Endothelial cell of umbilical vein (primary cell): ENCODE results near the gene ZER1. TPM values are rescaled to one million over a fixed set of nuclear protein-coding genes. Genes with fewer than 3 reads are reported as not detected.

Source experiments
- BruUV-seq: library from RNA; stranded (reverse); fragments of 400-500 nt; replicated peaks from 2 replicates; lab custom pipeline; 2021; lab: Mats Ljungman, UMichigan
- CTCF ChIA-PET: fragments of 300-600, 350-600 bp; sonication (Branson Sonifier 250); formaldehyde crosslinking; loops from one replicate; lab custom pipeline; 2021; ENCODE audit warnings: antibody characterized with exemption, inconsistent platforms; lab: Charles Lee
- POLR2A ChIA-PET: fragments of 300-600, 350-600 bp; sonication (Branson Sonifier 250); formaldehyde crosslinking; loops from one replicate; lab custom pipeline; 2021; ENCODE audit warnings: antibody characterized with exemption, inconsistent platforms; lab: Charles Lee
- DNase-seq: peaks from one replicate; pipeline ENCODE4 v3.0.0-alpha.2; 2011; ENCODE audit warnings: low read depth, low spot score
- FAIRE-seq: peaks from 2 replicates; lab custom pipeline; 2011; peaks lifted over from hg19 to GRCh38; lab: Jason Lieb, UNC
- H2AFZ ChIP-seq: 2 replicates; pipeline ENCODE4 v1.6.0; 2012; ENCODE audit warnings: low read depth, low read length, control low read depth, inconsistent platforms
- H3K27ac ChIP-seq: 2 replicates; pipeline ENCODE4 v1.5.1; 2011; ENCODE audit warnings: low read depth, mild to moderate bottlenecking, control low read depth, low read length, moderate library complexity; ENCODE audit not compliant: insufficient read depth
- H3K27me3 ChIP-seq, 2 experiments: 2 replicates each; pipeline versions ENCODE4 v1.6.0 to v1.6.1; 2011; ENCODE audit warnings: low read length in 2 of 2, mixed read lengths in 1 of 2; ENCODE audit not compliant: control insufficient read depth in 2 of 2, insufficient read depth in 2 of 2
- H3K36me3 ChIP-seq, 2 experiments: 2 replicates in 1 of 2; 3 replicates in 1 of 2; pipeline ENCODE4 v1.5.1; 2011; ENCODE audit warnings: low read length in 2 of 2, mild to moderate bottlenecking in 1 of 2, moderate library complexity in 1 of 2; ENCODE audit not compliant: control insufficient read depth in 2 of 2, insufficient read depth in 2 of 2; ENCODE audit errors: extremely low read depth in 1 of 2
- H3K4me1 ChIP-seq: 3 replicates; pipeline ENCODE4 v1.5.1; 2011; ENCODE audit warnings: mild to moderate bottlenecking, low read length; ENCODE audit not compliant: control insufficient read depth, insufficient read depth; ENCODE audit errors: extremely low read depth
- H3K4me2 ChIP-seq: 2 replicates; pipeline ENCODE4 v1.6.1; 2011; ENCODE audit warnings: low read length, control low read depth, mixed read lengths; ENCODE audit not compliant: insufficient read depth
- H3K4me3 ChIP-seq, 3 experiments: fragments of 200-600 bp in 1 of 3; sonication (generic), shearing (Covaris generic) in 1 of 3; replicated peaks in 1 of 3; 2 replicates each; pipeline ENCODE4 v1.5.1; 2011 to 2016; ENCODE audit warnings: control low read depth in 3 of 3, low read length in 3 of 3, mild to moderate bottlenecking in 2 of 3, inconsistent platforms in 1 of 3, low read depth in 1 of 3, moderate library complexity in 1 of 3; ENCODE audit not compliant: insufficient read depth in 1 of 3
- H3K79me2 ChIP-seq: 2 replicates; pipeline ENCODE4 v1.6.0; 2012; ENCODE audit warnings: low read length, inconsistent platforms; ENCODE audit not compliant: control insufficient read depth, insufficient read depth
- H3K9ac ChIP-seq: replicated peaks from 2 replicates; pipeline ENCODE3; 2011; ENCODE audit warnings: low read length, control low read depth; ENCODE audit not compliant: insufficient read depth; ENCODE audit errors: extremely low read depth
- H3K9me1 ChIP-seq: replicated peaks from 3 replicates; pipeline ENCODE4 v1.6.0; 2011; ENCODE audit warnings: mild to moderate bottlenecking, low read length; ENCODE audit not compliant: control insufficient read depth, insufficient read depth; ENCODE audit errors: extremely low read depth
- H3K9me3 ChIP-seq: replicated peaks from 2 replicates; pipeline ENCODE4 v1.5.1; 2012; ENCODE audit warnings: low read length, inconsistent platforms; ENCODE audit not compliant: control insufficient read depth, insufficient read depth
- H4K20me1 ChIP-seq: replicated peaks from 2 replicates; pipeline ENCODE3; 2011; ENCODE audit warnings: mild to moderate bottlenecking, low read length; ENCODE audit not compliant: control insufficient read depth, insufficient read depth; ENCODE audit errors: extremely low read depth
- EZH2 ChIP-seq: IDR thresholded peaks from 2 replicates; pipeline ENCODE4 v1.6.1; 2012; ENCODE audit warnings: borderline replicate concordance, low read depth, mild to moderate bottlenecking, moderate library complexity, low read length, inconsistent platforms; ENCODE audit not compliant: severe bottlenecking
- FOS ChIP-seq: IDR thresholded peaks from 2 replicates; pipeline ENCODE4 v1.6.1; 2011; ENCODE audit warnings: mild to moderate bottlenecking, low read length, moderate library complexity, borderline replicate concordance; ENCODE audit not compliant: insufficient read depth
- GATA2 ChIP-seq: IDR thresholded peaks from 2 replicates; pipeline ENCODE4 v1.7.0; 2011; ENCODE audit warnings: low read depth, mild to moderate bottlenecking, moderate library complexity, mixed read lengths, low read length; ENCODE audit not compliant: insufficient read length, insufficient read depth
- JUN ChIP-seq: IDR thresholded peaks from 2 replicates; pipeline ENCODE4 v1.6.1; 2011; ENCODE audit warnings: borderline replicate concordance, low read depth; ENCODE audit not compliant: insufficient read length, insufficient read depth
- MAX ChIP-seq: IDR thresholded peaks from 2 replicates; pipeline ENCODE4 v1.6.1; 2011; ENCODE audit not compliant: insufficient read depth, insufficient read length
- MYC ChIP-seq: IDR thresholded peaks from one replicate; pipeline ENCODE4 v1.6.1; 2011; ENCODE audit warnings: mild to moderate bottlenecking, low read depth, low read length
- POLR2A ChIP-seq: IDR thresholded peaks from 2 replicates; pipeline ENCODE4 v1.6.1; 2012; ENCODE audit warnings: low read depth, mild to moderate bottlenecking, control low read depth, low read length
- POLR2AphosphoS5 ChIP-seq: IDR thresholded peaks from 2 replicates; pipeline ENCODE4 v1.6.1; 2012; ENCODE audit warnings: low read depth, mild to moderate bottlenecking, control low read depth, low read length, moderate library complexity; ENCODE audit not compliant: insufficient read depth
- dilution Hi-C: fragments of 300-500 bp; cut with MboI; formaldehyde crosslinking; loops from one replicate; pipeline ENCODE4 v1.15.0; 2019; ENCODE audit warnings: low sequenced_read_pairs; ENCODE audit not compliant: extremely low pct_ligation_motif_present
- intact Hi-C: fragments of 100-400 bp; cut with micrococcal nuclease; formaldehyde crosslinking; loops from one replicate; pipeline ENCODE4 v1.10.0; 2022
- polyA plus RNA-seq, 4 experiments: library from polyadenylated mRNA; depleted of rRNA in 3 of 4; stranded (reverse) in 3 of 4; unstranded in 1 of 4; fragments of >200 nt; gene quantifications; 2 replicates each; pipeline versions ENCODE4 v1.2.1 to v1.2.3, GENCODE V29; 2011 to 2012; ENCODE audit warnings: missing spikeins in 1 of 4
- total RNA-seq: library from RNA; stranded (reverse); gene quantifications from 2 replicates; pipeline ENCODE4 v1.2.3, GENCODE V29; 2021
- TF ChIP-seq, protein P1 (sequence below), 2 donors: IDR thresholded peaks; 1 replicate in 1 of 2; 2 replicates in 1 of 2; pipeline ENCODE4 v1.5.1; 2011; ENCODE audit warnings: low read length in 2 of 2, mild to moderate bottlenecking in 2 of 2, moderate library complexity in 2 of 2, control low read depth in 1 of 2, inconsistent platforms in 1 of 2, low read depth in 1 of 2; ENCODE audit not compliant: insufficient read depth in 1 of 2; ENCODE audit errors: extremely low read depth in 1 of 2

The ZER1 gene
- total and polyA plus RNA-seq, 2 donors (not counting 3 experiments of a cell fraction or from before 2014, with no cell fraction given), result 23.0 to 29.9 TPM

- H2AFZ ChIP-seq, result no peak overlapping the region
- no peak overlapping the region for H3K4me3 ChIP-seq
- H3K4me1 ChIP-seq, result no peaks in the 10 kb centered on the region
- intact Hi-C loops, result no loop called here
- DNase-seq (no peak), FAIRE-seq (no peak)
- no peaks in the 10 kb centered on the region for H3K79me2 ChIP-seq
- H3K9me1 ChIP-seq, result no peaks in the 10 kb centered on the region
- no peaks in the 10 kb centered on the region for H3K27me3 ChIP-seq
- no peaks in the 10 kb centered on the region for H4K20me1 ChIP-seq
- H3K9me3 ChIP-seq, result no peaks in the 10 kb centered on the region
- ChIA-PET CTCF (no interaction called here), POLR2A (no interaction called here)
- H3K27ac ChIP-seq, result no peak overlapping the region
- peaks cover 2 to 24% of the 10 kb centered on the region in 2 experiments for H3K36me3 ChIP-seq
- no peak overlapping the region for H3K9ac ChIP-seq
- dilution Hi-C loops, result no loop called here
- BruUV-seq, result no TSS peak
- H3K4me2 ChIP-seq, result no peak overlapping the region
- TF ChIP-seq POLR2AphosphoS5 (no peak), MYC (no peak), JUN (no peak), MAX (no peak), EZH2 (no peak), POLR2A (no peak), FOS (no peak), GATA2 (no peak)
- TF ChIP-seq, protein P1, sequence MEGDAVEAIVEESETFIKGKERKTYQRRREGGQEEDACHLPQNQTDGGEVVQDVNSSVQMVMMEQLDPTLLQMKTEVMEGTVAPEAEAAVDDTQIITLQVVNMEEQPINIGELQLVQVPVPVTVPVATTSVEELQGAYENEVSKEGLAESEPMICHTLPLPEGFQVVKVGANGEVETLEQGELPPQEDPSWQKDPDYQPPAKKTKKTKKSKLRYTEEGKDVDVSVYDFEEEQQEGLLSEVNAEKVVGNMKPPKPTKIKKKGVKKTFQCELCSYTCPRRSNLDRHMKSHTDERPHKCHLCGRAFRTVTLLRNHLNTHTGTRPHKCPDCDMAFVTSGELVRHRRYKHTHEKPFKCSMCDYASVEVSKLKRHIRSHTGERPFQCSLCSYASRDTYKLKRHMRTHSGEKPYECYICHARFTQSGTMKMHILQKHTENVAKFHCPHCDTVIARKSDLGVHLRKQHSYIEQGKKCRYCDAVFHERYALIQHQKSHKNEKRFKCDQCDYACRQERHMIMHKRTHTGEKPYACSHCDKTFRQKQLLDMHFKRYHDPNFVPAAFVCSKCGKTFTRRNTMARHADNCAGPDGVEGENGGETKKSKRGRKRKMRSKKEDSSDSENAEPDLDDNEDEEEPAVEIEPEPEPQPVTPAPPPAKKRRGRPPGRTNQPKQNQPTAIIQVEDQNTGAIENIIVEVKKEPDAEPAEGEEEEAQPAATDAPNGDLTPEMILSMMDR (IDR thresholded peaks at IDR 0.05; ENCODE audit: extremely low read depth in 1 of 2, insufficient read depth in 1 of 2, low read depth in 1 of 2, low read length in 2 of 2), result no peak
Observed at GRCh38 chr9:128718047-128718446, 53.7 kb downstream of the ZER1 start.
